ENCODE measurements around the gene NTM.

GRCh38 chr11:131839326-131839725 lies 468.9 kb downstream of the NTM start:
- TF ChIP-seq POLR2A (IDR thresholded peaks at IDR 0.05; ENCODE audit: control extremely low read depth in 1 of 2, low read depth in 2 of 2, low read length in 2 of 2) (no peak), SIN3A (conservative IDR thresholded peaks at IDR 0.05 in 1 of 2, IDR thresholded peaks at IDR 0.05 in 1 of 2; ENCODE audit: low read depth in 1 of 2, low read length in 2 of 2) (no peak), HDAC2 (IDR thresholded peaks at IDR 0.05; ENCODE audit: borderline replicate concordance in 1 of 2, low read depth in 2 of 2, low read length in 2 of 2) (no peak), YY1 (IDR thresholded peaks at IDR 0.05; ENCODE audit: low read depth, low read length) (no peak), CTCF (IDR thresholded peaks at IDR 0.05; ENCODE audit: control extremely low read depth in 1 of 3, insufficient read depth in 1 of 3, low read depth in 1 of 3, low read length in 3 of 3) (no peak), CBX8 (IDR thresholded peaks at IDR 0.05; ENCODE audit: borderline replicate concordance, low read depth, low read length) (no peak), RBBP5 (IDR thresholded peaks at IDR 0.05; ENCODE audit: borderline replicate concordance, low read depth, low read length) (no peak), CEBPB (IDR thresholded peaks at IDR 0.05; ENCODE audit: low read depth, low read length) (no peak)
